Stimulated activated memory B cell treated with anti-CD40 and anti-IgM and Interleukin-4, amounts not matched to agents 10 μg/mL and 1 μg/mL and 100 μg/mL, for 72 hours (primary cell): ENCODE data around the gene RPS15.

Source experiments
- ATAC-seq: fragments of 150-1000 bp; cut with Tn5 transposase; 2 replicates; pipeline ENCODE4 v1.10.0; 2021
- H3K27ac Mint-ChIP-seq: one replicate; pipeline ENCODE4 v1.8.0; 2022; ENCODE audit warnings: mild to moderate bottlenecking, mixed read lengths
- H3K27me3 Mint-ChIP-seq: one replicate; pipeline ENCODE4 v1.8.0; 2022; ENCODE audit warnings: mixed read lengths
- H3K36me3 Mint-ChIP-seq: one replicate; pipeline ENCODE4 v1.8.0; 2022; ENCODE audit warnings: mixed read lengths
- H3K4me1 Mint-ChIP-seq: one replicate; pipeline ENCODE4 v1.8.0; 2022; ENCODE audit warnings: mixed read lengths
- H3K4me3 Mint-ChIP-seq: one replicate; pipeline ENCODE4 v1.8.0; 2022; ENCODE audit warnings: mild to moderate bottlenecking, moderate library complexity, mixed read lengths
- H3K9me3 Mint-ChIP-seq: one replicate; pipeline ENCODE4 v1.8.0; 2022; ENCODE audit warnings: mixed read lengths

RPS15 gene

DNA sequence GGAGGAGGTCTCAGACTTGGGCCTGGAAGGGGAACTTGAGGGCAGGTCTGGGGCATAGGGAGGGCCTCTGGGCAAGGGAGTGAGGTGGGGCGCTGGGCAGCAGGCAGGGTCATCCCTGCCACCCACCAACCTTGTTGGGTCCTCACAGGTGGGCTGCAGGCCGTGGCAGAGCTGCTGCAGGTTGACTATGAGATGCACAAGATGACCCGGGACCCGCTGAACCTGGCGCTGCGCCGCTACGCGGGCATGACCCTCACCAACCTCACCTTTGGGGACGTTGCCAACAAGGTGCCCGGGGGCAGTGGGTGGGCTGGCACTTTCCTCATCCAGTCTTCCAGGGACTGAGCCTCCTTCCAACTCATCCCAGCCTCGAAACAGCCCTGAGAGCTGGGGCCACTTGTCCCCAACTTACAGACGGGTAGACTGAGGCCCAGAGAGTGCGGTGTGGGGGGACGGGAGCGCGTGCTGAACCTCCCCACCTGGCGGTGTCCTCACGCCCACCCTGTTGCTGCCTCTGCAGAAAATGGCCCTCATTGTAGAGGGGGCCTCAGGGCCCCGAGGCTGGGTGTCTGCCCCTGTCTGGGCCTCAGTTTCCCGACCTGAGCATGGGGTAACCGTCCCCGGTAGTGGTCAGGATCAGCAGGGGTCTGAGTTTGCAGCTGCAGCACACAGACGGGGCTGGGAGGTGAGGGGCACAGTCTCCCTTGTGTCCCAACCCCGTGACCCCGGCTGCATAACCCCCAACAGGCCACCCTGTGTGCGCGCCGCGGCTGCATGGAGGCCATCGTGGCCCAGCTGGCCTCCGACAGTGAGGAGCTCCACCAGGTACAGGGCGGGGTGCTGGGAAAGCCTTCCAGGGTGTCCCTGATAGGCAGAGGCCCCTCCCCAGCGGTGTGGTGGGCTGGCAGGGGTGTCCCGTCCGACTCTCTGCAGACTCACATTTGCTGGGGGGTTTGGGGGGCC, 22.1 kb downstream of the RPS15 start:
- Mint-ChIP-seq H3K4me3 (no peak overlapping the region), H3K4me1 (peaks cover 13% of the 10 kb centered on the region), H3K27me3 (peaks cover 30% of the 10 kb centered on the region), H3K36me3 (peaks cover 6% of the 10 kb centered on the region), H3K9me3 (no peaks in the 10 kb centered on the region), H3K27ac (no peak overlapping the region)
- ATAC-seq = no peak

DNA sequence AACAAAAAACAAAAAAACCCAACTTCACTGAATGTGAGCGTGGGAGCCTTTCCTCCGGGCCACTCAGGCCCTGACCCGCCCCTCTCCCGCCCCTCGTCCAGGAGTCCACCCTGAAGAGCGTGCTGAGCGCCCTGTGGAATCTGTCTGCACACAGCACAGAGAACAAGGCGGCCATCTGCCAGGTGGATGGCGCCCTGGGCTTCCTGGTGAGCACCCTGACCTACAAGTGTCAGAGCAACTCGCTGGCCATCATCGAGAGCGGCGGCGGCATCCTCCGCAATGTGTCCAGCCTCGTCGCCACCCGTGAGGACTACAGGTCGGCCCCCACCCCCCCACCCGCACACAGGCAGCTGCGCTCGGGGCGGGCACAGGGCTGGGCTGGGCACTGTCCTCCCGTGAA, 23.7 kb downstream of the RPS15 start:
- Mint-ChIP-seq H3K9me3 (no peaks in the 10 kb centered on the region), H3K4me3 (no peak overlapping the region), H3K36me3 (peaks cover 6% of the 10 kb centered on the region), H3K27me3 (peaks cover 21% of the 10 kb centered on the region), H3K4me1 (peaks cover 5% of the 10 kb centered on the region), H3K27ac (no peak overlapping the region)
- ATAC-seq = no peak

DNA sequence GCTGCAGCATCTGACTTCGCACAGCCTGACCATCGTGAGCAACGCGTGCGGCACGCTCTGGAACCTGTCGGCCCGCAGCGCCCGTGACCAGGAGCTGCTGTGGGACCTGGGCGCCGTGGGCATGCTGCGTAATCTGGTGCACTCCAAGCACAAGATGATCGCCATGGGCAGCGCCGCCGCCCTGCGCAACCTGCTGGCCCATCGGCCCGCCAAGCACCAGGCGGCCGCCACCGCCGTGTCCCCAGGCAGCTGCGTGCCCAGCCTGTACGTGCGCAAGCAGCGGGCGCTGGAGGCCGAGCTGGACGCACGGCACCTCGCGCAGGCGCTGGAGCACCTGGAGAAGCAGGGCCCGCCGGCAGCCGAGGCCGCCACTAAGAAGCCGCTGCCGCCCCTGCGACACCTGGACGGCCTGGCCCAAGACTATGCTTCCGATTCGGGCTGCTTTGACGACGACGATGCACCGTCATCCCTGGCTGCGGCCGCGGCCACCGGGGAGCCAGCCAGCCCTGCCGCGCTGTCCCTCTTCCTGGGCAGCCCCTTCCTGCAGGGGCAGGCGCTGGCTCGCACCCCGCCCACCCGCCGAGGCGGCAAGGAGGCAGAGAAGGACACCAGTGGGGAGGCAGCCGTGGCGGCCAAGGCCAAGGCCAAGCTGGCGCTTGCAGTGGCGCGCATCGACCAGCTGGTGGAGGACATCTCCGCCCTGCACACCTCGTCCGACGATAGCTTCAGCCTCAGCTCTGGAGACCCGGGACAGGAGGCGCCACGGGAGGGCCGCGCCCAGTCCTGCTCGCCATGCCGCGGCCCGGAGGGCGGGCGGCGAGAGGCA, 27.2 kb downstream of the RPS15 start:
- ATAC-seq = no peak

DNA sequence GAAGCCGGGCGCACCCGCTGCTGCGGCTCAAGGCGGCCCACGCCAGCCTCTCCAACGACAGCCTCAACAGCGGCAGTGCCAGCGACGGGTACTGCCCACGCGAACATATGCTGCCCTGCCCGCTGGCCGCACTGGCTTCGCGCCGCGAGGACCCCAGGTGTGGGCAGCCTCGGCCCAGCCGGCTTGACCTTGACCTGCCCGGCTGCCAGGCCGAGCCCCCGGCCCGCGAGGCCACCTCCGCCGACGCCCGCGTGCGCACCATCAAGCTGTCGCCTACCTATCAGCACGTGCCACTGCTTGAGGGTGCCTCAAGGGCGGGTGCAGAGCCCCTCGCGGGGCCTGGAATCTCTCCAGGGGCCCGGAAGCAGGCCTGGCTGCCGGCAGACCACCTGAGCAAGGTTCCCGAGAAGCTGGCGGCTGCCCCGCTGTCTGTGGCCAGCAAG, 27.8 kb downstream of the RPS15 start:
- Mint-ChIP-seq H3K27me3 (peaks cover 8% of the 10 kb centered on the region), H3K36me3 (no peaks in the 10 kb centered on the region), H3K27ac (no peak overlapping the region), H3K9me3 (no peaks in the 10 kb centered on the region), H3K4me1 (peaks cover 9% of the 10 kb centered on the region), H3K4me3 (no peak overlapping the region)
- ATAC-seq = no peak

More for the DNA sequence above, 27.2 kb downstream of the RPS15 start:
- H3K4me1 Mint-ChIP-seq = peaks cover 7% of the 10 kb centered on the region
- no peaks in the 10 kb centered on the region for H3K9me3 Mint-ChIP-seq
- H3K27ac Mint-ChIP-seq = no peak overlapping the region
- H3K27me3 Mint-ChIP-seq = peaks cover 8% of the 10 kb centered on the region
- H3K36me3 Mint-ChIP-seq = no peaks in the 10 kb centered on the region
- no peak overlapping the region for H3K4me3 Mint-ChIP-seq

DNA sequence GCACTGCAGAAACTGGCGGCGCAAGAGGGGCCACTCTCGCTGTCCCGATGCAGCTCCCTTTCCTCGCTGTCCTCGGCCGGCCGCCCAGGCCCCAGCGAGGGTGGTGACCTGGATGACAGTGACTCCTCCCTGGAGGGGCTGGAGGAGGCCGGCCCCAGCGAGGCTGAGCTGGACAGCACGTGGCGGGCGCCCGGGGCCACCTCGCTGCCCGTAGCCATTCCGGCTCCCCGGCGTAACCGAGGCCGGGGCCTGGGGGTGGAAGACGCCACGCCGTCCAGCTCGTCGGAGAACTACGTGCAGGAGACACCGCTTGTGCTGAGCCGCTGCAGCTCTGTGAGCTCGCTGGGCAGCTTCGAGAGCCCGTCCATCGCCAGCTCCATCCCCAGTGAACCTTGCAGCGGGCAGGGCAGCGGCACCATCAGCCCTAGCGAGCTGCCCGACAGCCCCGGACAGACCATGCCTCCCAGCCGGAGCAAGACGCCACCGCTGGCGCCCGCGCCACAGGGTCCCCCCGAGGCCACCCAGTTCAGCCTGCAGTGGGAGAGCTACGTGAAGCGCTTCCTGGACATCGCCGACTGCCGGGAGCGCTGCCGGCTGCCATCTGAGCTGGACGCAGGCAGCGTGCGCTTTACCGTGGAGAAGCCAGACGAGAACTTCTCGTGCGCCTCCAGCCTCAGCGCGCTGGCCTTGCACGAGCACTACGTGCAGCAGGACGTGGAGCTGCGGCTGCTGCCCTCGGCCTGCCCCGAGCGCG, 28.4 kb downstream of the RPS15 start:
- no peak for ATAC-seq
- Mint-ChIP-seq H3K4me1 (peaks cover 15% of the 10 kb centered on the region), H3K27me3 (peaks cover 8% of the 10 kb centered on the region), H3K36me3 (no peaks in the 10 kb centered on the region), H3K9me3 (no peaks in the 10 kb centered on the region), H3K4me3 (no peak overlapping the region), H3K27ac (no peak overlapping the region)

DNA sequence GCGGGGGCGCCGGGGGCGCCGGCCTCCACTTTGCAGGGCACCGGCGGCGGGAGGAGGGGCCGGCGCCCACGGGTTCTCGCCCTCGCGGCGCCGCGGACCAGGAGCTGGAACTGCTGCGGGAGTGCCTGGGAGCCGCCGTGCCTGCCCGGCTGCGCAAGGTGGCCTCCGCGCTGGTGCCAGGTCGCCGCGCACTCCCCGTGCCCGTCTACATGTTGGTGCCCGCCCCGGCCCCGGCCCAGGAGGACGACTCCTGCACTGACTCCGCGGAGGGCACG, 29.0 kb downstream of the RPS15 start:
- Mint-ChIP-seq H3K27ac (no peak overlapping the region), H3K36me3 (no peaks in the 10 kb centered on the region), H3K9me3 (no peaks in the 10 kb centered on the region), H3K4me3 (no peak overlapping the region), H3K27me3 (peaks cover 8% of the 10 kb centered on the region), H3K4me1 (peaks cover 20% of the 10 kb centered on the region)
- ATAC-seq = no peak

DNA sequence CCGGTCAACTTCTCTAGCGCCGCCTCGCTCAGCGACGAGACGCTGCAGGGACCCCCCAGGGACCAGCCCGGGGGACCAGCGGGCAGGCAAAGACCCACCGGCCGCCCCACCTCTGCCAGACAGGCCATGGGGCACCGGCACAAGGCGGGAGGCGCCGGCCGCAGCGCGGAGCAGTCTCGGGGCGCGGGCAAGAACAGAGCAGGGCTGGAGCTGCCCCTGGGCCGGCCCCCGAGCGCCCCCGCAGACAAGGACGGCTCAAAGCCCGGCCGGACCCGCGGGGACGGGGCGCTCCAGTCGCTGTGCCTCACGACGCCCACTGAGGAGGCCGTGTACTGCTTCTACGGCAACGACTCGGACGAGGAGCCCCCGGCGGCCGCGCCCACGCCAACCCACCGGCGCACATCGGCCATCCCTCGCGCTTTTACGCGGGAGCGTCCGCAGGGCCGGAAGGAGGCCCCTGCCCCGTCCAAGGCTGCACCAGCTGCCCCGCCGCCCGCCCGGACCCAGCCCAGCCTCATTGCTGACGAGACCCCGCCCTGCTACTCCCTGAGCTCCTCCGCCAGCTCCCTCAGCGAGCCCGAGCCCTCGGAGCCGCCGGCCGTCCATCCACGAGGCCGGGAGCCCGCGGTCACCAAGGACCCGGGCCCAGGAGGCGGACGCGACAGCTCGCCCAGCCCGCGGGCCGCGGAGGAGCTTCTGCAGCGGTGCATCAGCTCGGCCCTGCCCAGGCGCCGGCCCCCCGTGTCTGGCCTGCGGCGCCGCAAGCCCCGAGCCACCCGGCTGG, 29.5 kb downstream of the RPS15 start:
- no peak for ATAC-seq
- Mint-ChIP-seq H3K4me1 (peaks cover 22% of the 10 kb centered on the region), H3K9me3 (no peaks in the 10 kb centered on the region), H3K4me3 (peak overlapping the region; percentile 21), H3K36me3 (no peaks in the 10 kb centered on the region), H3K27ac (no peak overlapping the region), H3K27me3 (peaks cover 8% of the 10 kb centered on the region)

DNA sequence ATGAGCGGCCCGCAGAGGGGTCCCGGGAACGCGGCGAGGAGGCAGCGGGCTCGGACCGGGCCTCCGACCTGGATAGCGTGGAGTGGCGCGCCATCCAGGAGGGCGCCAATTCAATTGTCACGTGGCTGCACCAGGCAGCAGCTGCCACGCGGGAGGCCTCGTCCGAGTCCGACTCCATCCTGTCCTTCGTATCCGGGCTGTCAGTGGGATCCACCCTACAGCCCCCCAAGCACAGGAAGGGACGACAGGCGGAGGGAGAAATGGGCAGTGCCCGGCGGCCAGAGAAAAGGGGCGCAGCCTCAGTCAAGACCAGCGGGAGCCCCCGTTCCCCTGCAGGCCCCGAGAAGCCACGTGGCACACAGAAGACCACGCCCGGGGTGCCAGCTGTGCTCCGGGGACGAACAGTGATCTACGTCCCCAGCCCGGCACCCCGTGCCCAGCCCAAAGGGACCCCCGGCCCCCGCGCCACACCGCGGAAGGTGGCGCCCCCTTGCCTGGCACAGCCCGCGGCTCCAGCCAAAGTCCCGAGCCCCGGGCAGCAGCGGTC, 30.2 kb downstream of the RPS15 start:
- H3K4me3 Mint-ChIP-seq = peak overlapping the region; percentile 21
- H3K36me3 Mint-ChIP-seq = peaks cover 2% of the 10 kb centered on the region
- no peak overlapping the region for H3K27ac Mint-ChIP-seq
- peaks cover 26% of the 10 kb centered on the region for H3K4me1 Mint-ChIP-seq
- ATAC-seq = no peak
- no peaks in the 10 kb centered on the region for H3K9me3 Mint-ChIP-seq
- H3K27me3 Mint-ChIP-seq = peaks cover 8% of the 10 kb centered on the region

DNA sequence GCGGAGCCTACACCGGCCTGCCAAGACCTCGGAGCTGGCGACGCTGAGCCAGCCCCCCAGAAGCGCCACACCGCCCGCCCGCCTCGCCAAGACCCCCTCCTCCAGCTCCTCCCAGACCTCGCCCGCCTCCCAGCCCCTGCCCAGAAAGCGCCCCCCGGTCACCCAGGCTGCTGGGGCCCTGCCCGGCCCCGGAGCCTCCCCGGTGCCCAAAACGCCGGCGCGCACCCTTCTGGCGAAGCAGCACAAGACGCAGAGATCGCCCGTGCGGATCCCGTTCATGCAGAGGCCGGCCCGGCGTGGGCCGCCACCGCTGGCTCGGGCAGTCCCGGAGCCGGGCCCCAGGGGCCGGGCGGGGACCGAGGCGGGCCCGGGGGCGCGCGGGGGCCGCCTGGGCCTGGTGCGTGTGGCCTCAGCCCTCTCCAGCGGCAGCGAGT, 30.6 kb downstream of the RPS15 start:
- peaks cover 8% of the 10 kb centered on the region for H3K27me3 Mint-ChIP-seq
- ATAC-seq = peak; percentile 29
- H3K4me3 Mint-ChIP-seq = no peak overlapping the region
- H3K27ac Mint-ChIP-seq = no peak overlapping the region
- H3K9me3 Mint-ChIP-seq = no peaks in the 10 kb centered on the region
- peaks cover 5% of the 10 kb centered on the region for H3K36me3 Mint-ChIP-seq
- H3K4me1 Mint-ChIP-seq = peaks cover 31% of the 10 kb centered on the region

DNA sequence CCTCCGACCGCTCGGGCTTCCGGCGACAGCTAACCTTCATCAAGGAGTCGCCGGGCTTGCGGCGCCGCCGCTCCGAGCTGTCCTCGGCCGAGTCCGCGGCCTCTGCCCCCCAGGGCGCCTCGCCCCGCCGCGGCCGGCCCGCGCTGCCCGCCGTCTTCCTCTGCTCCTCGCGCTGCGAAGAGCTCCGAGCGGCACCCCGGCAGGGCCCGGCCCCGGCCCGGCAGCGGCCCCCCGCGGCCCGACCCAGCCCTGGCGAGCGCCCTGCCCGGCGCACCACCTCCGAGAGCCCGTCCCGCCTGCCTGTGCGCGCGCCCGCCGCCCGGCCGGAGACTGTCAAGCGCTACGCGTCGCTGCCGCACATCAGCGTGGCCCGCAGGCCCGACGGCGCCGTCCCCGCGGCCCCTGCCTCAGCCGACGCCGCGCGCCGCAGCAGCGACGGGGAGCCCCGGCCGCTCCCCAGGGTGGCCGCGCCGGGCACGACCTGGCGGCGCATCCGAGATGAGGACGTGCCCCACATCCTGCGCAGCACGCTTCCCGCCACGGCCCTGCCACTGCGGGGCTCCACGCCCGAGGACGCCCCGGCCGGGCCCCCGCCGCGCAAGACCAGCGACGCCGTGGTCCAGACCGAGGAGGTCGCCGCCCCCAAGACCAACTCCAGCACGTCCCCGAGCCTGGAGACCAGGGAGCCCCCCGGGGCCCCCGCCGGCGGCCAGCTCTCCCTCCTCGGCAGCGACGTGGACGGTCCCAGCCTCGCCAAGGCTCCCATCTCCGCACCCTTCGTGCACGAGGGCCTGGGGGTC, 31.3 kb downstream of the RPS15 start:
- Mint-ChIP-seq H3K36me3 (peaks cover 5% of the 10 kb centered on the region), H3K4me3 (no peak overlapping the region), H3K27ac (peak overlapping the region; percentile 54), H3K9me3 (no peaks in the 10 kb centered on the region), H3K27me3 (peaks cover 8% of the 10 kb centered on the region), H3K4me1 (peaks cover 37% of the 10 kb centered on the region)
- ATAC-seq = peak; percentile 10

DNA sequence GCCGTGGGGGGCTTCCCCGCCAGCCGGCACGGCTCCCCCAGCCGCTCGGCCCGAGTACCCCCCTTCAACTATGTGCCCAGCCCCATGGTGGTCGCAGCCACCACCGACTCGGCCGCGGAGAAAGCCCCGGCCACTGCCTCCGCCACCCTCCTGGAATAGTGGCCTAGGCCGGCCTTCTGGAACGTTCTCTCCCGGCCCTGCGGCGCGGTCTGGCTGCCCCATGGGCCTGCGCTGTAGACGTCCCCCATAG, 31.8 kb downstream of the RPS15 start:
- no peaks in the 10 kb centered on the region for H3K9me3 Mint-ChIP-seq
- ATAC-seq = no peak
- H3K4me1 Mint-ChIP-seq = peaks cover 38% of the 10 kb centered on the region
- H3K27ac Mint-ChIP-seq = peak overlapping the region; percentile 54
- peaks cover 5% of the 10 kb centered on the region for H3K36me3 Mint-ChIP-seq
- peak overlapping the region; percentile 75 for H3K4me3 Mint-ChIP-seq
- peaks cover 8% of the 10 kb centered on the region for H3K27me3 Mint-ChIP-seq

DNA sequence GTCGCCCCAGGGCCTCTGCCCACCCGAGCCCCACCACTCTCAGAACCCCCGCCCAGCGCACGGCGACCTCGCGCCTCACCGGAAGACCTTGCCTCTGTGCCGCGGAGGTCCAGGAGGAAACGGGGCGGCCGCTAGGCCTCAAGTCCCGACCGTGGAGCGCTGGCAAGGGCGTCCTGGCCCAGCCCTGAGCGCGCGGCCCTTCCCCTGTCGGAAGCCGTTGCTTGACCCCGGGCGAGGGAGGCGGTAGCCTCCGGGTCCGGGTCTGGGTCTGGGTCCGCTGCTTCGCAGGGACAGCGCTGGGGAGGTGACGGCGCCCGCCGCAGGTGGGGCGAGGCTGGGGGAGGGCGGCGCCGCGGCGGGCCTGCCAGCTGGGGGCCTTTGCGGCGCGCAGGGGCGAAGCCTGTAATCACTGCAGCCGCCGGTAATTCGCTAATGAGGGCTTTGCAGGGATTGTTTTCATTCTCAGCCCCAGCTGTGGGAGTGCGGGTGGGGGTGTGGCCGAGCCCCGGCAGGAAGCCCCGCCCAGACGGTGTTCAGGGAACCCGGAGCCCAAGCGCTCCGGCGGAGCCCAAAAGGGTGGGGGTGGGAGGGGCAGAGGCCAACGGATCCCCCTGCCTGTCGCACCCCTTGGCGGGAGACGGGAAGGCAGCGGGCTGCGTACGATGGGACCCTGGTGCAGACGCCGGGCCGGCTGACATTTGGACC, 32.3 kb downstream of the RPS15 start:
- peaks cover 38% of the 10 kb centered on the region for H3K4me1 Mint-ChIP-seq
- peak overlapping the region; percentile 75 for H3K4me3 Mint-ChIP-seq
- peaks cover 5% of the 10 kb centered on the region for H3K36me3 Mint-ChIP-seq
- H3K9me3 Mint-ChIP-seq = no peaks in the 10 kb centered on the region
- H3K27me3 Mint-ChIP-seq = peaks cover 8% of the 10 kb centered on the region
- peak; percentile 74 for ATAC-seq
- peak overlapping the region; percentile 54 for H3K27ac Mint-ChIP-seq

DNA sequence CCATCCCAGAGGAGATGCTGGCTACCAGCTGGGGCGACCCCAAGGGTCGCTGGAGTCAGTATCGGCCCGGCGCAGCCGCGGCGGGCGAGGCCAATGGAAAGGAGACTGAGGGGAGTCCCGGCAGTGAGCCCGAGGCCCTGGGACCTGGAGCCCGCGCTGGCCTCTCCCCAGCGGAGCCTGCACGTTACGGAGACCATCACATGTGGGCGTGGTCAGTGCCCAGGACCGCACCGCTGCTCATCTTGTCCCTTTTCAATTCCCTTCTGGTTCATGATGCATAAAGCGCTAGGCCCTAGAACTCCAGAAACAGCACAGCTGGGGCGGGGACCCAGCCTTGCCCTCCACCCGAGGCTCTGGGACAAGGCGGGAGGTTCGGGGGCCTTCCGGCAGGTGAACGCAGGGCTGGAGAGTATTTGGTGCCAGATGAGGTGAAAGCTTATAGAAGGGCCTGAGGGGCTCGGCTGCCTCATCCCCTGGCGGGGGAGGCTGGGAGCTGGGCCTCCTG, 32.9 kb downstream of the RPS15 start:
- peak overlapping the region; percentile 75 for H3K4me3 Mint-ChIP-seq
- peaks cover 8% of the 10 kb centered on the region for H3K27me3 Mint-ChIP-seq
- peaks cover 10% of the 10 kb centered on the region for H3K36me3 Mint-ChIP-seq
- ATAC-seq = peak; percentile 34
- no peaks in the 10 kb centered on the region for H3K9me3 Mint-ChIP-seq
- H3K4me1 Mint-ChIP-seq = peaks cover 38% of the 10 kb centered on the region
- no peak overlapping the region for H3K27ac Mint-ChIP-seq
